SK-N-SH (cell line): ENCODE results near the gene MINDY1. TPM values are rescaled to one million over a fixed set of nuclear protein-coding genes. Genes with fewer than 3 reads are reported as not detected.

ENCODE experiments used
- CTCF ChIA-PET: fragments of 300-600, 350-600 bp; formaldehyde crosslinking; extraction: SDS; loops from one replicate; lab custom pipeline; 2021; lab: Yijun Ruan, JAX
- POLR2A ChIA-PET: fragments of 350-600 bp; sonication (Branson Sonifier 250); formaldehyde crosslinking; extraction: SDS; loops from one replicate; lab custom pipeline; 2020; ENCODE audit warnings: antibody characterized with exemption, inconsistent platforms; lab: Yijun Ruan, JAX
- DNase-seq: peaks from one replicate; pipeline ENCODE4 v3.0.0; 2012
- H2AFZ ChIP-seq: fragments of 200-600 bp; sonication (generic); 2 replicates; pipeline ENCODE4 v1.8.1; 2016; ENCODE audit warnings: antibody characterized with exemption, mild to moderate bottlenecking, low read depth
- H3F3A ChIP-seq: fragments of 200-600 bp; sonication (generic); replicated peaks from 2 replicates; pipeline ENCODE3; 2016; ENCODE audit warnings: antibody characterized with exemption, mild to moderate bottlenecking; ENCODE audit not compliant: insufficient read depth
- H3K27ac ChIP-seq, 2 experiments: fragments of 200-500 bp in 1 of 2; fragments of 200-600 bp in 1 of 2; sonication (Bioruptor generic) in 1 of 2; sonication (generic), shearing (Covaris generic) in 1 of 2; 2 replicates each; pipeline versions ENCODE4 v1.5.1 to v1.6.1; 2014 to 2016; ENCODE audit warnings: low read depth in 2 of 2, inconsistent platforms in 1 of 2, low read length in 1 of 2, mild to moderate bottlenecking in 1 of 2, mixed read lengths in 1 of 2
- H3K27me3 ChIP-seq: fragments of 200-600 bp; sonication (generic), shearing (Covaris generic); 2 replicates; pipeline ENCODE4 v1.6.1; 2016; ENCODE audit warnings: mixed run types; ENCODE audit not compliant: insufficient read depth
- H3K36me3 ChIP-seq, 2 experiments: fragments of 200-500 bp in 1 of 2; fragments of 200-600 bp in 1 of 2; sonication (Bioruptor generic) in 1 of 2; sonication (generic) in 1 of 2; replicated peaks in 1 of 2; 2 replicates each; pipeline versions ENCODE3 to v1.5.1; 2014 to 2016; ENCODE audit warnings: low read length in 1 of 2, mild to moderate bottlenecking in 1 of 2; ENCODE audit not compliant: insufficient read depth in 2 of 2, control insufficient read depth in 1 of 2
- H3K4me1 ChIP-seq, 2 experiments: fragments of 200-500 bp in 1 of 2; fragments of 200-600 bp in 1 of 2; sonication (Bioruptor generic) in 1 of 2; sonication (generic), shearing (Covaris generic) in 1 of 2; 2 replicates each; pipeline versions ENCODE4 v1.5.1 to v1.6.1; 2014 to 2016; ENCODE audit warnings: low read depth in 1 of 2, low read length in 1 of 2, mixed run types in 1 of 2; ENCODE audit not compliant: insufficient read depth in 2 of 2, control insufficient read depth in 1 of 2
- H3K4me2 ChIP-seq: fragments of 200-600 bp; sonication (generic), shearing (Covaris generic); 2 replicates; pipeline ENCODE4 v1.6.1; 2017; ENCODE audit warnings: mixed run types
- H3K4me3 ChIP-seq, 2 experiments: fragments of 200-500 bp in 1 of 2; fragments of 200-600 bp in 1 of 2; sonication (Bioruptor generic) in 1 of 2; sonication (generic), shearing (Covaris generic) in 1 of 2; 2 replicates each; pipeline versions ENCODE4 v1.5.1 to v1.8.1; 2014 to 2016; ENCODE audit warnings: low read depth in 2 of 2, inconsistent platforms in 1 of 2, low read length in 1 of 2, mild to moderate bottlenecking in 1 of 2, mixed read lengths in 1 of 2, moderate library complexity in 1 of 2
- H3K79me2 ChIP-seq: fragments of 200-600 bp; sonication (generic); 2 replicates; pipeline ENCODE4 v1.8.1; 2017; ENCODE audit warnings: mild to moderate bottlenecking; ENCODE audit not compliant: insufficient read depth
- H3K9ac ChIP-seq: fragments of 200-600 bp; sonication (generic); 2 replicates; pipeline ENCODE4 v1.6.1; 2017; ENCODE audit warnings: mixed run types
- H3K9me2 ChIP-seq: fragments of 200-600 bp; sonication (generic); 2 replicates; pipeline ENCODE4 v1.6.1; 2017; ENCODE audit warnings: mixed run types
- H3K9me3 ChIP-seq: fragments of 200-600 bp; sonication (generic); 2 replicates; pipeline ENCODE4 v1.6.1; 2017; ENCODE audit warnings: mixed run types, mild to moderate bottlenecking, moderate library complexity
- H4K20me1 ChIP-seq: fragments of 200-600 bp; sonication (generic); 2 replicates; pipeline ENCODE4 v1.6.1; 2017; ENCODE audit warnings: mild to moderate bottlenecking, mixed run types; ENCODE audit not compliant: insufficient read depth
- ELF1 ChIP-seq: IDR thresholded peaks from 2 replicates; pipeline ENCODE4 v1.4.0; 2012
- GATA2 ChIP-seq: sonication (generic); formaldehyde crosslinking; IDR thresholded peaks from 2 replicates; pipeline ENCODE4 v1.5.0; 2020; ENCODE audit warnings: mild to moderate bottlenecking, missing genetic modification reagents
- JUND ChIP-seq: IDR thresholded peaks from 2 replicates; pipeline ENCODE4 v1.4.0; 2012
- MEF2A ChIP-seq: IDR thresholded peaks from 2 replicates; pipeline ENCODE4 v1.4.0; 2012; ENCODE audit warnings: low read depth, borderline replicate concordance
- MXI1 ChIP-seq: IDR thresholded peaks from 2 replicates; pipeline ENCODE4 v1.6.1; 2012; ENCODE audit warnings: mild to moderate bottlenecking, low read depth, low read length, improper control_type of control experiment
- NRF1 ChIP-seq: IDR thresholded peaks from 2 replicates; pipeline ENCODE4 v1.6.1; 2012; ENCODE audit warnings: low read depth, mild to moderate bottlenecking, low read length
- RXRA ChIP-seq: IDR thresholded peaks from 2 replicates; pipeline ENCODE4 v1.4.0; 2012; ENCODE audit warnings: low read depth, mild to moderate bottlenecking, borderline replicate concordance
- YY1 ChIP-seq: IDR thresholded peaks from 2 replicates; pipeline ENCODE4 v1.4.0; 2012; ENCODE audit warnings: low read depth, mild to moderate bottlenecking
- ZBTB33 ChIP-seq: IDR thresholded peaks from 2 replicates; pipeline ENCODE4 v1.4.0; 2012; ENCODE audit warnings: low read depth, borderline replicate concordance
- whole genome bisulfite sequencing: methylation state at CpG from one replicate; pipeline ENCODE4 v1.1.6; 2017; ENCODE audit warnings: low lambda C conversion rate; 5-methylcytosine and 5-hydroxymethylcytosine counted together
- polyA plus RNA-seq, 3 experiments: library from polyadenylated mRNA; depleted of rRNA; stranded (reverse); fragments of >200 nt; gene quantifications; 2 replicates each; pipeline ENCODE4 v1.2.3, GENCODE V29; 2012
- TF ChIP-seq, protein P1 (sequence below): fragments of 150-350 bp; IDR thresholded peaks from 2 replicates; pipeline ENCODE4 v1.6.1; 2017; ENCODE audit warnings: antibody characterized with exemption, low read length, low read depth, borderline replicate concordance
- TF ChIP-seq, protein P2 (sequence below): IDR thresholded peaks from 2 replicates; pipeline ENCODE4 v1.6.1; 2012; ENCODE audit warnings: mild to moderate bottlenecking, low read depth, low read length, moderate library complexity

Gene MINDY1
- polyA plus RNA-seq, 1 of the 3 experiments (the other 2 are of a cell fraction), result 6.0 TPM

GRCh38 chr1:150994248-150994647, 12.5 kb downstream of the MINDY1 start:
- no peak overlapping the region for H3K4me3 ChIP-seq
- no peaks in the 10 kb centered on the region for H3K79me2 ChIP-seq
- H3K27me3 ChIP-seq, result no peaks in the 10 kb centered on the region
- no peak overlapping the region for H3K9ac ChIP-seq
- no peaks in the 10 kb centered on the region for H3K9me3 ChIP-seq
- H3K36me3 ChIP-seq, result peaks cover 0 to 7% of the 10 kb centered on the region in 2 experiments
- no peaks in the 10 kb centered on the region for H3K9me2 ChIP-seq
- 94% methylated on average over 3 of the region's 3 CpGs for WGBS
- H3K4me2 ChIP-seq, result no peak overlapping the region
- no peaks in the 10 kb centered on the region for H3F3A ChIP-seq
- no peaks in the 10 kb centered on the region for H3K4me1 ChIP-seq
- no peak overlapping the region for H2AFZ ChIP-seq
- H4K20me1 ChIP-seq, result no peaks in the 10 kb centered on the region
- no peak for DNase-seq
- CTCF ChIA-PET, result interaction anchor here (0.8 to 15.9 kb wide), 6 partner anchors 11 to 739 kb away, joined by 3 to 371 read pairs (median 7); partner anchors contain the start of genes ANXA9, CERS2 and MINDY1
- H3K27ac ChIP-seq, result no peak overlapping the region
- POLR2A ChIA-PET, result interaction anchor here (1.2 kb wide), 2 partner anchors 12 to 14 kb away, joined by 3 to 6 read pairs; partner anchors contain the start of gene MINDY1
- TF ChIP-seq RXRA (no peak), MEF2A (no peak), JUND (no peak)

GRCh38 chr1:150992626-150993025, 14.1 kb downstream of the MINDY1 start:
- H3K4me3 ChIP-seq, result no peak overlapping the region
- no peaks in the 10 kb centered on the region for H3F3A ChIP-seq
- H3K9me2 ChIP-seq, result no peaks in the 10 kb centered on the region
- H3K27ac ChIP-seq, result no peak overlapping the region
- H3K9ac ChIP-seq, result no peak overlapping the region
- H3K9me3 ChIP-seq, result no peaks in the 10 kb centered on the region
- H3K27me3 ChIP-seq, result no peaks in the 10 kb centered on the region
- no peak overlapping the region for H3K4me2 ChIP-seq
- POLR2A ChIA-PET, result no interaction called here
- 94% methylated on average over 4 of the region's 4 CpGs for WGBS
- TF ChIP-seq YY1, result no peak
- TF ChIP-seq MXI1, result no peak
- TF ChIP-seq, protein P1, sequence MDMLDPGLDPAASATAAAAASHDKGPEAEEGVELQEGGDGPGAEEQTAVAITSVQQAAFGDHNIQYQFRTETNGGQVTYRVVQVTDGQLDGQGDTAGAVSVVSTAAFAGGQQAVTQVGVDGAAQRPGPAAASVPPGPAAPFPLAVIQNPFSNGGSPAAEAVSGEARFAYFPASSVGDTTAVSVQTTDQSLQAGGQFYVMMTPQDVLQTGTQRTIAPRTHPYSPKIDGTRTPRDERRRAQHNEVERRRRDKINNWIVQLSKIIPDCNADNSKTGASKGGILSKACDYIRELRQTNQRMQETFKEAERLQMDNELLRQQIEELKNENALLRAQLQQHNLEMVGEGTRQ, result no peak
- TF ChIP-seq, protein P2, sequence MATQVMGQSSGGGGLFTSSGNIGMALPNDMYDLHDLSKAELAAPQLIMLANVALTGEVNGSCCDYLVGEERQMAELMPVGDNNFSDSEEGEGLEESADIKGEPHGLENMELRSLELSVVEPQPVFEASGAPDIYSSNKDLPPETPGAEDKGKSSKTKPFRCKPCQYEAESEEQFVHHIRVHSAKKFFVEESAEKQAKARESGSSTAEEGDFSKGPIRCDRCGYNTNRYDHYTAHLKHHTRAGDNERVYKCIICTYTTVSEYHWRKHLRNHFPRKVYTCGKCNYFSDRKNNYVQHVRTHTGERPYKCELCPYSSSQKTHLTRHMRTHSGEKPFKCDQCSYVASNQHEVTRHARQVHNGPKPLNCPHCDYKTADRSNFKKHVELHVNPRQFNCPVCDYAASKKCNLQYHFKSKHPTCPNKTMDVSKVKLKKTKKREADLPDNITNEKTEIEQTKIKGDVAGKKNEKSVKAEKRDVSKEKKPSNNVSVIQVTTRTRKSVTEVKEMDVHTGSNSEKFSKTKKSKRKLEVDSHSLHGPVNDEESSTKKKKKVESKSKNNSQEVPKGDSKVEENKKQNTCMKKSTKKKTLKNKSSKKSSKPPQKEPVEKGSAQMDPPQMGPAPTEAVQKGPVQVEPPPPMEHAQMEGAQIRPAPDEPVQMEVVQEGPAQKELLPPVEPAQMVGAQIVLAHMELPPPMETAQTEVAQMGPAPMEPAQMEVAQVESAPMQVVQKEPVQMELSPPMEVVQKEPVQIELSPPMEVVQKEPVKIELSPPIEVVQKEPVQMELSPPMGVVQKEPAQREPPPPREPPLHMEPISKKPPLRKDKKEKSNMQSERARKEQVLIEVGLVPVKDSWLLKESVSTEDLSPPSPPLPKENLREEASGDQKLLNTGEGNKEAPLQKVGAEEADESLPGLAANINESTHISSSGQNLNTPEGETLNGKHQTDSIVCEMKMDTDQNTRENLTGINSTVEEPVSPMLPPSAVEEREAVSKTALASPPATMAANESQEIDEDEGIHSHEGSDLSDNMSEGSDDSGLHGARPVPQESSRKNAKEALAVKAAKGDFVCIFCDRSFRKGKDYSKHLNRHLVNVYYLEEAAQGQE, result no peak
- no peak for TF ChIP-seq NRF1
- TF ChIP-seq ZBTB33, result no peak
- no peak for TF ChIP-seq ELF1
- no peak for TF ChIP-seq GATA2
- TF ChIP-seq RXRA, result no peak
- H3K36me3 ChIP-seq, result no peaks in the 10 kb centered on the region
- H3K79me2 ChIP-seq, result no peaks in the 10 kb centered on the region
- CTCF ChIA-PET, result interaction anchor here (0.6 to 15.9 kb wide), 3 partner anchors 12 to 71 kb away, joined by 3 to 371 read pairs (median 79); partner anchors contain the start of genes ANXA9, CERS2 and MINDY1
- H3K4me1 ChIP-seq, result no peaks in the 10 kb centered on the region
- H4K20me1 ChIP-seq, result no peaks in the 10 kb centered on the region
- no peak for DNase-seq
- no peak overlapping the region for H2AFZ ChIP-seq
